ENCODE results near the gene ARMH3. TPM values are rescaled to one million over a fixed set of nuclear protein-coding genes. Genes with fewer than 3 reads are reported as not detected.

Gene ARMH3
- total and polyA plus RNA-seq, 2 experiments from 2014 or later = 8.7 to 11.1 TPM

DNA sequence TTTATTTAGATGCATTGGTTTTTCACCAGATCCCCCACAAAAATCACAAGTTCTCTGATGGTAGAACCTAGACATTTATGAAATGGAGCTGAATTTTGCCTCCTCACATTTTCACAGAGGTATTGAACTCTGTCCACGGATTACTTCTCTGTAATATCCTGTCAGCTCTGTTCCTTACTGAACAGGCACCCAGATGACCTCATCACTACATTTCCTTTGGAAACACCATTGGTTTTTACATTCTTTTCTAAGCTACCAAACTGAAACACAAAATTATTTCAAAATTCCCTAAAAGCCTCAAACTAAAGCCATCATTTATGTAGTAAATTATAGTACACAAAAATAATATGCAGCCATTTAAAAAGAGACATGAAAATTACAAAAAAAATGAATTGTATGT is 114.1 kb downstream of the ARMH3 start:
- DNase-seq (ENCODE audit: low spot score) (no peak), ATAC-seq (no peak)
- Histone ChIP-seq H3K27me3 (ENCODE audit: insufficient read depth) (no peaks in the 10 kb centered on the region), H3K9me2 (ENCODE audit: insufficient read depth) (no peaks in the 10 kb centered on the region), H3K27ac (ENCODE audit: low read depth) (no peak overlapping the region), H4K20me1 (replicated peaks; ENCODE audit: insufficient read depth) (no peaks in the 10 kb centered on the region), H3K4me3 (no peak overlapping the region), H3K79me2 (replicated peaks; ENCODE audit: insufficient read depth) (no peaks in the 10 kb centered on the region), H3F3A (replicated peaks; ENCODE audit: low read depth) (no peaks in the 10 kb centered on the region), H2AFZ (no peak overlapping the region), H3K36me3 (ENCODE audit: insufficient read depth) (no peaks in the 10 kb centered on the region), H3K4me2 (no peak overlapping the region), H3K4me1 (ENCODE audit: insufficient read depth) (no peaks in the 10 kb centered on the region)
- Mint-ChIP-seq H3K9me3 (no peaks in the 10 kb centered on the region), H3K4me1 (no peaks in the 10 kb centered on the region), H3K4me3 (no peak overlapping the region), H3K27me3 (ENCODE audit: insufficient read depth, low read depth, poor library complexity) (peaks cover 1% of the 10 kb centered on the region), H3K27ac (no peak overlapping the region), H3K36me3 (ENCODE audit: low read depth) (peaks cover 6% of the 10 kb centered on the region; the same call in 2 of the 3 replicates)
- no peak for TF ChIP-seq JUNB (IDR thresholded peaks at IDR 0.05; ENCODE audit: unreplicated experiment)
- TF ChIP-seq POLR2AphosphoS5 (IDR thresholded peaks at IDR 0.05; ENCODE audit: low read depth) = no peak
- no peak for TF ChIP-seq ZNF114 (CRISPR knock-in tag; IDR thresholded peaks at IDR 0.05)
- TF ChIP-seq EZH2phosphoT487 (IDR thresholded peaks at IDR 0.05; ENCODE audit: unreplicated experiment) = no peak
- TF ChIP-seq STAT1 (IDR thresholded peaks at IDR 0.05; ENCODE audit: unreplicated experiment) = no peak
- no peak for TF ChIP-seq CREB1 (CRISPR knock-in tag; IDR thresholded peaks at IDR 0.05; ENCODE audit: low read depth)
- no peak for TF ChIP-seq ZNF331 (CRISPR knock-in tag; IDR thresholded peaks at IDR 0.05; ENCODE audit: low read depth)
- no peak for TF ChIP-seq EZH2 (IDR thresholded peaks at IDR 0.05; ENCODE audit: low read depth, unreplicated experiment)
- TF ChIP-seq, protein P1, sequence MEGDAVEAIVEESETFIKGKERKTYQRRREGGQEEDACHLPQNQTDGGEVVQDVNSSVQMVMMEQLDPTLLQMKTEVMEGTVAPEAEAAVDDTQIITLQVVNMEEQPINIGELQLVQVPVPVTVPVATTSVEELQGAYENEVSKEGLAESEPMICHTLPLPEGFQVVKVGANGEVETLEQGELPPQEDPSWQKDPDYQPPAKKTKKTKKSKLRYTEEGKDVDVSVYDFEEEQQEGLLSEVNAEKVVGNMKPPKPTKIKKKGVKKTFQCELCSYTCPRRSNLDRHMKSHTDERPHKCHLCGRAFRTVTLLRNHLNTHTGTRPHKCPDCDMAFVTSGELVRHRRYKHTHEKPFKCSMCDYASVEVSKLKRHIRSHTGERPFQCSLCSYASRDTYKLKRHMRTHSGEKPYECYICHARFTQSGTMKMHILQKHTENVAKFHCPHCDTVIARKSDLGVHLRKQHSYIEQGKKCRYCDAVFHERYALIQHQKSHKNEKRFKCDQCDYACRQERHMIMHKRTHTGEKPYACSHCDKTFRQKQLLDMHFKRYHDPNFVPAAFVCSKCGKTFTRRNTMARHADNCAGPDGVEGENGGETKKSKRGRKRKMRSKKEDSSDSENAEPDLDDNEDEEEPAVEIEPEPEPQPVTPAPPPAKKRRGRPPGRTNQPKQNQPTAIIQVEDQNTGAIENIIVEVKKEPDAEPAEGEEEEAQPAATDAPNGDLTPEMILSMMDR (conservative IDR thresholded peaks at IDR 0.05; ENCODE audit: low read depth in 2 of 2) = no peak
- TF ChIP-seq, protein P2, sequence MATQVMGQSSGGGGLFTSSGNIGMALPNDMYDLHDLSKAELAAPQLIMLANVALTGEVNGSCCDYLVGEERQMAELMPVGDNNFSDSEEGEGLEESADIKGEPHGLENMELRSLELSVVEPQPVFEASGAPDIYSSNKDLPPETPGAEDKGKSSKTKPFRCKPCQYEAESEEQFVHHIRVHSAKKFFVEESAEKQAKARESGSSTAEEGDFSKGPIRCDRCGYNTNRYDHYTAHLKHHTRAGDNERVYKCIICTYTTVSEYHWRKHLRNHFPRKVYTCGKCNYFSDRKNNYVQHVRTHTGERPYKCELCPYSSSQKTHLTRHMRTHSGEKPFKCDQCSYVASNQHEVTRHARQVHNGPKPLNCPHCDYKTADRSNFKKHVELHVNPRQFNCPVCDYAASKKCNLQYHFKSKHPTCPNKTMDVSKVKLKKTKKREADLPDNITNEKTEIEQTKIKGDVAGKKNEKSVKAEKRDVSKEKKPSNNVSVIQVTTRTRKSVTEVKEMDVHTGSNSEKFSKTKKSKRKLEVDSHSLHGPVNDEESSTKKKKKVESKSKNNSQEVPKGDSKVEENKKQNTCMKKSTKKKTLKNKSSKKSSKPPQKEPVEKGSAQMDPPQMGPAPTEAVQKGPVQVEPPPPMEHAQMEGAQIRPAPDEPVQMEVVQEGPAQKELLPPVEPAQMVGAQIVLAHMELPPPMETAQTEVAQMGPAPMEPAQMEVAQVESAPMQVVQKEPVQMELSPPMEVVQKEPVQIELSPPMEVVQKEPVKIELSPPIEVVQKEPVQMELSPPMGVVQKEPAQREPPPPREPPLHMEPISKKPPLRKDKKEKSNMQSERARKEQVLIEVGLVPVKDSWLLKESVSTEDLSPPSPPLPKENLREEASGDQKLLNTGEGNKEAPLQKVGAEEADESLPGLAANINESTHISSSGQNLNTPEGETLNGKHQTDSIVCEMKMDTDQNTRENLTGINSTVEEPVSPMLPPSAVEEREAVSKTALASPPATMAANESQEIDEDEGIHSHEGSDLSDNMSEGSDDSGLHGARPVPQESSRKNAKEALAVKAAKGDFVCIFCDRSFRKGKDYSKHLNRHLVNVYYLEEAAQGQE (IDR thresholded peaks at IDR 0.05; ENCODE audit: unreplicated experiment) = no peak
- TF ChIP-seq NANOG (IDR thresholded peaks at IDR 0.05; ENCODE audit: borderline replicate concordance) = no peak
- TF ChIP-seq, protein P3, sequence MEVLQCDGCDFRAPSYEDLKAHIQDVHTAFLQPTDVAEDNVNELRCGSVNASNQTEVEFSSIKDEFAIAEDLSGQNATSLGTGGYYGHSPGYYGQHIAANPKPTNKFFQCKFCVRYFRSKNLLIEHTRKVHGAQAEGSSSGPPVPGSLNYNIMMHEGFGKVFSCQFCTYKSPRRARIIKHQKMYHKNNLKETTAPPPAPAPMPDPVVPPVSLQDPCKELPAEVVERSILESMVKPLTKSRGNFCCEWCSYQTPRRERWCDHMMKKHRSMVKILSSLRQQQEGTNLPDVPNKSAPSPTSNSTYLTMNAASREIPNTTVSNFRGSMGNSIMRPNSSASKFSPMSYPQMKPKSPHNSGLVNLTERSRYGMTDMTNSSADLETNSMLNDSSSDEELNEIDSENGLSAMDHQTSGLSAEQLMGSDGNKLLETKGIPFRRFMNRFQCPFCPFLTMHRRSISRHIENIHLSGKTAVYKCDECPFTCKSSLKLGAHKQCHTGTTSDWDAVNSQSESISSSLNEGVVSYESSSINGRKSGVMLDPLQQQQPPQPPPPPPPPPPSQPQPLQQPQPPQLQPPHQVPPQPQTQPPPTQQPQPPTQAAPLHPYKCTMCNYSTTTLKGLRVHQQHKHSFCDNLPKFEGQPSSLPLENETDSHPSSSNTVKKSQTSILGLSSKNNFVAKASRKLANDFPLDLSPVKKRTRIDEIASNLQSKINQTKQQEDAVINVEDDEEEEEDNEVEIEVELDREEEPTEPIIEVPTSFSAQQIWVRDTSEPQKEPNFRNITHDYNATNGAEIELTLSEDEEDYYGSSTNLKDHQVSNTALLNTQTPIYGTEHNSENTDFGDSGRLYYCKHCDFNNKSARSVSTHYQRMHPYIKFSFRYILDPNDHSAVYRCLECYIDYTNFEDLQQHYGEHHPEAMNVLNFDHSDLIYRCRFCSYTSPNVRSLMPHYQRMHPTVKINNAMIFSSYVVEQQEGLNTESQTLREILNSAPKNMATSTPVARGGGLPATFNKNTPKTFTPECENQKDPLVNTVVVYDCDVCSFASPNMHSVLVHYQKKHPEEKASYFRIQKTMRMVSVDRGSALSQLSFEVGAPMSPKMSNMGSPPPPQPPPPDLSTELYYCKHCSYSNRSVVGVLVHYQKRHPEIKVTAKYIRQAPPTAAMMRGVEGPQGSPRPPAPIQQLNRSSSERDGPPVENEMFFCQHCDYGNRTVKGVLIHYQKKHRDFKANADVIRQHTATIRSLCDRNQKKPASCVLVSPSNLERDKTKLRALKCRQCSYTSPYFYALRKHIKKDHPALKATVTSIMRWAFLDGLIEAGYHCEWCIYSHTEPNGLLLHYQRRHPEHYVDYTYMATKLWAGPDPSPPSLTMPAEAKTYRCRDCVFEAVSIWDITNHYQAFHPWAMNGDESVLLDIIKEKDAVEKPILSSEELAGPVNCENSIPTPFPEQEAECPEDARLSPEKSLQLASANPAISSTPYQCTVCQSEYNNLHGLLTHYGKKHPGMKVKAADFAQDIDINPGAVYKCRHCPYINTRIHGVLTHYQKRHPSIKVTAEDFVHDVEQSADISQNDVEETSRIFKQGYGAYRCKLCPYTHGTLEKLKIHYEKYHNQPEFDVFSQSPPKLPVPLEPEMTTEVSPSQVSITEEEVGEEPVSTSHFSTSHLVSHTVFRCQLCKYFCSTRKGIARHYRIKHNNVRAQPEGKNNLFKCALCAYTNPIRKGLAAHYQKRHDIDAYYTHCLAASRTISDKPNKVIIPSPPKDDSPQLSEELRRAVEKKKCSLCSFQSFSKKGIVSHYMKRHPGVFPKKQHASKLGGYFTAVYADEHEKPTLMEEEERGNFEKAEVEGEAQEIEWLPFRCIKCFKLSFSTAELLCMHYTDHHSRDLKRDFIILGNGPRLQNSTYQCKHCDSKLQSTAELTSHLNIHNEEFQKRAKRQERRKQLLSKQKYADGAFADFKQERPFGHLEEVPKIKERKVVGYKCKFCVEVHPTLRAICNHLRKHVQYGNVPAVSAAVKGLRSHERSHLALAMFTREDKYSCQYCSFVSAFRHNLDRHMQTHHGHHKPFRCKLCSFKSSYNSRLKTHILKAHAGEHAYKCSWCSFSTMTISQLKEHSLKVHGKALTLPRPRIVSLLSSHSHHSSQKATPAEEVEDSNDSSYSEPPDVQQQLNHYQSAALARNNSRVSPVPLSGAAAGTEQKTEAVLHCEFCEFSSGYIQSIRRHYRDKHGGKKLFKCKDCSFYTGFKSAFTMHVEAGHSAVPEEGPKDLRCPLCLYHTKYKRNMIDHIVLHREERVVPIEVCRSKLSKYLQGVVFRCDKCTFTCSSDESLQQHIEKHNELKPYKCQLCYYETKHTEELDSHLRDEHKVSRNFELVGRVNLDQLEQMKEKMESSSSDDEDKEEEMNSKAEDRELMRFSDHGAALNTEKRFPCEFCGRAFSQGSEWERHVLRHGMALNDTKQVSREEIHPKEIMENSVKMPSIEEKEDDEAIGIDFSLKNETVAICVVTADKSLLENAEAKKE (CRISPR knock-in tag; IDR thresholded peaks at IDR 0.05) = no peak
- TF ChIP-seq, protein P4, sequence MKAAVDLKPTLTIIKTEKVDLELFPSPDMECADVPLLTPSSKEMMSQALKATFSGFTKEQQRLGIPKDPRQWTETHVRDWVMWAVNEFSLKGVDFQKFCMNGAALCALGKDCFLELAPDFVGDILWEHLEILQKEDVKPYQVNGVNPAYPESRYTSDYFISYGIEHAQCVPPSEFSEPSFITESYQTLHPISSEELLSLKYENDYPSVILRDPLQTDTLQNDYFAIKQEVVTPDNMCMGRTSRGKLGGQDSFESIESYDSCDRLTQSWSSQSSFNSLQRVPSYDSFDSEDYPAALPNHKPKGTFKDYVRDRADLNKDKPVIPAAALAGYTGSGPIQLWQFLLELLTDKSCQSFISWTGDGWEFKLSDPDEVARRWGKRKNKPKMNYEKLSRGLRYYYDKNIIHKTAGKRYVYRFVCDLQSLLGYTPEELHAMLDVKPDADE (IDR thresholded peaks at IDR 0.05) = no peak
